HG02763 (cell line): ENCODE results near the gene ZCCHC17.
A peak's percentile ranks its signal among the peaks of the same experiment; 100 is the strongest.
"Not testable (repeated sequence)": the region's sequence is repeated elsewhere in the genome, so short reads cannot be mapped to it uniquely, and the experiment has no call there.

ENCODE experiments used
- ATAC-seq: cut with Tn5 transposase; IDR thresholded peaks from one replicate; pipeline ENCODE4 v1.9.1; 2021; ENCODE audit warnings: mild to moderate bottlenecking, moderate library complexity; ENCODE audit not compliant: unreplicated experiment

The ZCCHC17 gene, protein sequence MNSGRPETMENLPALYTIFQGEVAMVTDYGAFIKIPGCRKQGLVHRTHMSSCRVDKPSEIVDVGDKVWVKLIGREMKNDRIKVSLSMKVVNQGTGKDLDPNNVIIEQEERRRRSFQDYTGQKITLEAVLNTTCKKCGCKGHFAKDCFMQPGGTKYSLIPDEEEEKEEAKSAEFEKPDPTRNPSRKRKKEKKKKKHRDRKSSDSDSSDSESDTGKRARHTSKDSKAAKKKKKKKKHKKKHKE

DNA sequence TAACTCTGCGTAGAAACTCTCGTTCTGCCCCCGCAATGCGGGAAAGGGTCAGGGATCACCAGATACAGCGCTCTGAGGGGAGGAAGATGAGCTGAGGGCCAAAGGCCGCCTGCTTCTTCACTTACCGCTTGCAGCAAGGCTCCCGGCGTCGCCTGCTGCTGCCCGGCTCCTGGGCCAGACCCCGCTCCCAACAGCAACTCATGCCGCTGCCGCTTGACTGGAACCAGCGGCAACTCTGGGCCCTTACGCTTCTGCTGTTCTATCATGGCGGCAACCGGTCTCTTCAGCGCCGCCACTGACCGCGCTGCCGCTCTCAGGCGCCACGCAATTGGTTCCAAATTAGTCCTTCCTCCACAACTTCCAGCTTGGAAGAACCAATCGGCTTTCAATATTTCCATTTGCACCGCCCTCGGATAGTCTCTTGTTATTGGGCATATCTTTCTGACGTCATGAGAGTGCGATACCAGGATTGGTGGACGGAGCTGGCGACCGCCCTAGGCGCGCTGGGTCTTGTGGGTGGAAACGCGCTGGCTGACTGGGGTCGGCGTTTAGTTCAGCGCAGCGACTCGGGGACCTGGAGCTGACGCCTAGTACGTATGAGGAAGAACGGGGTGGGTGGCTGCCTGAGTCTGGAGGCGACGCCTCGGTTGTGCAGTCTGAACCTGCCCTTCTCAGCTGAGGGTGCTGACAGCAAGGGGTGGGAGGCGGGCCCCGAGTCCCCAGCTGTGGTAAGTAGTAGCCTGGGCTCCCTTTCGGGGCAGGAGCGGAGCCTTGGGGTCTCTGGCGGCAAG is at the start of gene ZCCHC17, which contains the start of gene SNRNP40:
Gene ZCCHC17 (plus strand): TSS at position 547 of the 791 bp plus-strand sequence. CDS start 13,067 bp downstream, outside the sequence.
Gene SNRNP40 (minus strand): TSS at position 303 of the 791 bp plus-strand sequence. CDS start 37 bp downstream, at position 266.
- peak; percentile 94 for ATAC-seq

GRCh38 chr1:31248276-31248675 is 48.6 kb upstream of the ZCCHC17 start:
- ATAC-seq, result no peak

GRCh38 chr1:31249854-31250253 is 47.0 kb upstream of the ZCCHC17 start:
- ATAC-seq, result no peak

DNA sequence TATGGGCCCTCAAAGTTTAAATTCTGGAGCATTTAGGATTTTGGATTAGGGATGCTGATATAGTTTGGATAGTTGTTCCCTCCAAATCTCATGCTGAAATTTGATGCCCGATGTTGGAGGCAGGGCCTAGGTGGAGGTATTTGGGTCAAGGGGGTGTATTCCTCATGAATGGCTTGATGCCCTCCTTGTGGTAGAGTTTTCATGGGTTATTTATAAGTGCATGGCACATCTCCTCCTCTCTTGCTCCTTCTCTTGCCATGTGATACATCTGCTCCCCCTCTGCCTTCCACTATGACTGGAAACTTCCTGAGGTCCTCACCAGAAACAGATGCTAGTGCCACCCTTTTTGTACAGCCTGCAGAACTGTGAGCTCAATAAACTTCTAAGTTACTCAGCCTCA is 39.6 kb upstream of the ZCCHC17 start:
- no peak for ATAC-seq

DNA sequence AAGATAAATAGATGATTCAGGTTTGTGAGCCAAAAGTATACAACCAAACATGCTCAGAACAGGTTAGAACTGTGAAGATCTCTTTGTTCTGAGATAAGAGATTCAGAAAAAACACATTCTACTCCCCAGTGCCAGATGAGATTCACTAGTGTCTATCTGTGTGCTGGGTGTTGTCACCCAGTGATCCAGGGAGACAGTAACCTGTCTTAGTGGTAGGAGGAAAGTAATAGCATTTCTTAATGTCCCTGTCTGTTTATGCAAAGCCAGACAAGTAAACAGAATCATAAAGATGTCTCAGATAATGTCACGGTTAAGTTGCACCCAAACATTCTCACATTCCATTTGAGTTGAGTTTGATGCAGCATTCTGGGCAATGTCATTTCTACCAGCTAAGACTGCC is 38.3 kb upstream of the ZCCHC17 start:
- no peak for ATAC-seq

GRCh38 chr1:31259746-31260145 is 37.1 kb upstream of the ZCCHC17 start:
- ATAC-seq, result no peak

DNA sequence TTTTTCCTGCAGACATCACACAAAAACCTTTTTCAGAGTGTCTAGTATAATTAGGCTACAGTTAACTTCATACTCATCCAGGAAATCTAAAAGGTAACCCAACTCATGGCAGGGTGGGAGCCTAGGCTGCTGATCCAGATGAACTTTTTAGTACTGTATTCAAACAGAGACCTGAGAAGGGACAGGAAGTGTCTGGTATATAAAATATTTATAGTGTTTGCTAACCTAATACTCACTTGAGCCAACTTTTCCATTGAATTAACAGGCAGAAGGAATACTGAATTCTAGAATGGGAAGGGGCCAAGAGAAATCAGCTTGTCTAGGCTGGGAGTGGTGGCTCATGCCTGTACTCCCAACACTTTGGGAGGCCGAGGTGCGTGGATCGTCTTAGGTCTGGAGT is 34.9 kb upstream of the ZCCHC17 start:
- no peak for ATAC-seq

DNA sequence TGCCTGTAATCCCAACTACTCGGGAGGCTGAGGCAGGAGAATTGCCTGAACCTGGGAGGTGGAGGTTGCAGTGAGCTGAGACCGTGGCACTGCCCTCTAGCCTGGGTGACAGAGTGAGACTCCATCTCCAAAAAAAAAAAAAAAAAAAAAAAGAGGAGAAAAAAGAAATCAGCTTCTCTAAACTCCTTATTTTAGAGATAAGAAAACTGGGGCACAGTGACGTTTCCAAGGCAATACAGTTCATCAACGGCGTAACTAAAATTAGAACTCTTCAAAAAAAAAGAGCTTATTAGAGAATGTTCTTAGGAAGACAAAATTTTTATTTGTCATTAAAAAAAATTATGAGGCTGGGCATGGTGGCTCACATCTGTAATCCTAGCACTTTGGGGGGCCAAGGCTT is 34.4 kb upstream of the ZCCHC17 start:
- ATAC-seq, result not testable (repeated sequence)

DNA sequence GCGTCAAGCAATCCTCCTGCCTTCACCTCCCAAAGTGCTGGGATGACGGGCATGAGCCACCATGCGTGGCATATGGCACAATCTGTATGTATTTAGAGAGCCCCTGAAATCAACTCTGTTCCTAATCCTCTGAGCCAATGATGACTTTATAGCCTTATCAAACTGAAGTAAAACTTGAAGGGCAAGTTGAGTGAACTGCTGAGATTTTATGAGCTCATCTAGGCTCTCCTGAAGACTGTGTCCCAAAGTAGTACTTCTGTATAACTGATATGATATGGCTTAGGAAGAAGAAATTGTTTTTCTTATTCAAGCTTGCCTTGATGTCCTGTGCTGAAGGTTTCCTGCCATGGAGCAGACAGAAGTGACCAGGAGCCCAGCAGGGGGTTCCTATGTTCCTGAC is 33.4 kb upstream of the ZCCHC17 start:
- no peak for ATAC-seq

DNA sequence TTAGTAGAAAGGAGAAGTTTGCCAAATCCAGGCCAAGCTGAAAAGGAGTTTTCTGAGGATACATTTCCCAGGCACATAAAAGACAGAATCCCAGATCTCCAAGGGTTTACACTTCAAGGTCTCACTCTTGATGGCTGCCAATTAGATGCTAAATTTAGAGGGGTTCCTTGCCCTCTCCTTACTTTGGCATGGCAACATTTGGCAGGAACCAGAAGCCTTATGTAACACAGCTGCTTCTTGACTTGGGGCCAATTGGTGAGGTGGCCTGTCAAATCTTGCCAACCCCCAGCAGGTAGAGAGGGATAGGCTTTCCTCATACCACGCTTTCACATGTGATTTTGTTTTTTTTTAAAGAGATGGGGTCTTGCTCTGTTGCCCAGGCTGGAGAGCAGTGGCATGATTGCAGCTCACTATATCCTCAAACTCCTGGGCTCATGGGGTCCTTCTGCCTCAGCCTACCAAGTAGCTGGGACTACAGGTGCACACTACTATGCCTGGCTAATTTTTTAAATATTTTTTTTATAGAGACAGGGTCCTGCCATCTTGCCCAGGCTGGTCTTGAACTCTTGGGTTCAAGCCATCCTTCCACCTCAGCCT is 31.9 kb upstream of the ZCCHC17 start:
- no peak for ATAC-seq

GRCh38 chr1:31266547-31266946 is 30.3 kb upstream of the ZCCHC17 start:
- ATAC-seq, result no peak

DNA sequence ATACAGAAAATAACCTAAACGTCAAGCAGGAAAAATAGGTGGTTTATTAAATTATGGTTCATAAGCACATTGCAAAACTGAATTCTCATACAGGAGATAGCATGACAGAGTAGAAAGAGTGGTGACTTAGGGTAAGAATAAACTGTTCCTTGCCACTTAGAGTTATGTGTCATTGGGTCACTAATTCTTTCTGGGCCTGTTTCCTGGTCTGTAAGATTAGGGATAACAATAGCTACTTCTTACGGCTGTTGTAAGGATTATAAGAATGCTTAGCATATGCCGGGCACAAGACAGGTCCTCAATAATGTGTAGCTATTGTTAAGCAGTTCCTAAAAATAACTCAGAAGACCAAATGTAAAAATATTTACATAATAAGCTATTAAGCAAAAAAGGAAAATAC is 24.5 kb upstream of the ZCCHC17 start:
- no peak for ATAC-seq

DNA sequence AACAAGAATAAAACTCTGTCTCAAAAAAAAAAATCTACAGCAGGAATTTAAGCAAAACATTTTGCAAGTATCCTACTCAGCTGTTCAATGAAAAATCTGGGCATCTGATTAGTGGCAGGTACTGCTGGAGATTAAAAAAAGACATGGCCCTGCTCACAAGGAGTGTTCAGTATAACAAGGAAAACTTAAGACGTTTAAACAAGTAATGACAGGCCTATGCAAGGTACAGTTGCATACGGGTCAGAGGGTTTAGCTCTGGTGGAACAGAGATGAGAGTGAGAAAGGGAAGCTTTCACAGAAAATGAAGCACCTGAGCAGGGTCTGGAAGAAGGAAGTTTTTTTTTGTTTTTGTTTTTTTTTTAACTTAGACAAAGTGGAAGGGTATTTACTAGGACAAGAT is 23.2 kb upstream of the ZCCHC17 start:
- no peak for ATAC-seq

DNA sequence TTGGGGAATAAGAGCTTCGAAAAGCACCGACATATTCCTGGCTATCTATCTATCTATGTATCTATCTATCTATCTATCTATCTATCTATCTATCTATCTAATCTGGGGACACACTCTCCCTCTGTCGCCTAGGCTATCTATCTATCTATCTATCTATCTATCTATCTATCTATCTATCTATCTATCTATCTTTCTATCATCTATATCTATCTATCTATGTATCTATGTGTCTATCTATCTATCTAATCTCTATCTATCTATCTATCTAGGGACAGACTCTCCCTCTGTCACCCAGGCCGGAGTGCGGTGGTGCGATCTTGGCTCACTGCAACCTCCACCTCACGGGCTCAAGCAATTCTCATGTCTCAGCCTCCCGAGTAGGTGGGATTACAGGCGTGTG is 14.4 kb upstream of the ZCCHC17 start:
- ATAC-seq, result not testable (repeated sequence)

GRCh38 chr1:31287791-31288190 is 9.0 kb upstream of the ZCCHC17 start:
- ATAC-seq, result not testable (repeated sequence)

DNA sequence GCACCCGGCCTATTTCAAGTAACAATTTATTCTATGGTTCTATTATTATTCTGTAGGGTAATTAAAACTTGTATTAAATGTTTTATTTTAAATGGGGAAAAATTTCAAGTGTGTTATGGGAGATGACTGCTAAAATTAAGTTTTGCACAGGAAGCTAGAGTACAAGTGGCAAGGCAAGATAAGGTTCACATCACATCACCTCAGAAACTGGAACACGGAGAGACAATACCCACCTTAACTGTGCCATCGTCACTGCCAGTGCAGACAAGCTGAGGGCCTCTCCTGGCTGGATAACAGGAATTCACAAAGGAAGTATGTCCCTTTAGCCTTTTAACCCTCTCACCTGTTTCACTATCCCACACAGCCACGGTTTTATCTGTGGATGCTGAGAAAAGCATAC is 7.8 kb upstream of the ZCCHC17 start:
- ATAC-seq, result no peak

GRCh38 chr1:31295874-31296485 is 852 bp upstream of the ZCCHC17 start:
- no peak for ATAC-seq

GRCh38 chr1:31297277-31298247 is 730 bp downstream of the ZCCHC17 start:
- ATAC-seq, result no peak

GRCh38 chr1:31299365-31299764 is 2.5 kb downstream of the ZCCHC17 start:
- no peak for ATAC-seq

GRCh38 chr1:31300193-31300592 is 3.4 kb downstream of the ZCCHC17 start:
- no peak for ATAC-seq
